Measurements from ENCODE around the gene ARFGAP3.

DNA sequence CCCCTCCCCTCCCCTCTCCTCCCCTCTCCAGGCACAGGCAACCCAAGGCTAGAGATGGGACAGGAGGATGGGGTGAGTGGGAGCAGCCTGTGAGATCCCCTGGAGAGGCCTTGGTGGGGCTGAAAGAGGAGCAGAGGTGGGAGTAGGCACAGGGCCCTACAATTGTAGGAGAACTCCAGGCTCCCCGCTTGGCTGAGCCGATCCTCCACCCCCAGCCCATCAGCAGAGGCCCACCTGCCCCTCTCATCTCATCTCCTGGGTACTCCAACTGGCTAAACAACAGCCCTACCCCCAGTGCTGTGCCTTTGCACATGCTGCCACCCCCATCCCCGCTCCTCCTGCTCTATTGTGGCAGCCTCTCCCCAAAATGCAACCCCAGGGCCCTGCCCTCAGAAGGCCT is 84.4 kb downstream of the ARFGAP3 start:
- TF ChIP-seq, protein P1, sequence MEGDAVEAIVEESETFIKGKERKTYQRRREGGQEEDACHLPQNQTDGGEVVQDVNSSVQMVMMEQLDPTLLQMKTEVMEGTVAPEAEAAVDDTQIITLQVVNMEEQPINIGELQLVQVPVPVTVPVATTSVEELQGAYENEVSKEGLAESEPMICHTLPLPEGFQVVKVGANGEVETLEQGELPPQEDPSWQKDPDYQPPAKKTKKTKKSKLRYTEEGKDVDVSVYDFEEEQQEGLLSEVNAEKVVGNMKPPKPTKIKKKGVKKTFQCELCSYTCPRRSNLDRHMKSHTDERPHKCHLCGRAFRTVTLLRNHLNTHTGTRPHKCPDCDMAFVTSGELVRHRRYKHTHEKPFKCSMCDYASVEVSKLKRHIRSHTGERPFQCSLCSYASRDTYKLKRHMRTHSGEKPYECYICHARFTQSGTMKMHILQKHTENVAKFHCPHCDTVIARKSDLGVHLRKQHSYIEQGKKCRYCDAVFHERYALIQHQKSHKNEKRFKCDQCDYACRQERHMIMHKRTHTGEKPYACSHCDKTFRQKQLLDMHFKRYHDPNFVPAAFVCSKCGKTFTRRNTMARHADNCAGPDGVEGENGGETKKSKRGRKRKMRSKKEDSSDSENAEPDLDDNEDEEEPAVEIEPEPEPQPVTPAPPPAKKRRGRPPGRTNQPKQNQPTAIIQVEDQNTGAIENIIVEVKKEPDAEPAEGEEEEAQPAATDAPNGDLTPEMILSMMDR (IDR thresholded peaks at IDR 0.05): no peak
- TF ChIP-seq POLR2A (IDR thresholded peaks at IDR 0.05): no peak

All from heart left ventricle (tissue), 13 donors.